IPS-NIHi7 (cell line): Measurements from ENCODE around the gene ZNF25.
"Not testable (repeated sequence)": the region's sequence is repeated elsewhere in the genome, so short reads cannot be mapped to it uniquely, and the experiment has no call there.

ENCODE experiments used
- DNase-seq: peaks from one replicate; pipeline ENCODE4 v3.0.0; 2012; ENCODE audit warnings: mixed read lengths; ENCODE audit errors: extremely low spot score

The ZNF25 gene

GRCh38 chr10:37947526-37947925, 28.9 kb downstream of the ZNF25 start:
- no peak for DNase-seq

DNA sequence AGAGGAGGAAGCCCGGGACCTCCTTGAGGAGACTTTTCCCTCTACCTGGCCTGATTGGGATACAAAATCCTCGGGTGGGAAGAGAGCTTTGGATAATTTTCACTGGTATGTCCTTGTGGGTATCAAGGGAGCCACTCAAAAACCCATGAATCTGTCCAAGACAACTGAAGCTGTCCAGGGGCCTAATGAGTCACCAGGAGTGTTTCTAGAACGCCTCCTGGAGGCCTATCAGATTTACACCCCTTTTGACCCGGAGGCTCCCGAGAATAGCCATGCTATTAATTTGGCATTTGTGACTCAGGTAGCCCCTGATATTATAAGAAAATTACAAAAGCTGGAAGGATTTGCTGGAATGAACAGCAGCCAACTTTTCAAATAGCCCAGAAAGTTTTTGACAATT, 38.6 kb downstream of the ZNF25 start:
- no peak for DNase-seq

- DNase-seq: no peak
Observed at GRCh38 chr10:37934791-37935190, 41.7 kb downstream of the ZNF25 start.

DNA sequence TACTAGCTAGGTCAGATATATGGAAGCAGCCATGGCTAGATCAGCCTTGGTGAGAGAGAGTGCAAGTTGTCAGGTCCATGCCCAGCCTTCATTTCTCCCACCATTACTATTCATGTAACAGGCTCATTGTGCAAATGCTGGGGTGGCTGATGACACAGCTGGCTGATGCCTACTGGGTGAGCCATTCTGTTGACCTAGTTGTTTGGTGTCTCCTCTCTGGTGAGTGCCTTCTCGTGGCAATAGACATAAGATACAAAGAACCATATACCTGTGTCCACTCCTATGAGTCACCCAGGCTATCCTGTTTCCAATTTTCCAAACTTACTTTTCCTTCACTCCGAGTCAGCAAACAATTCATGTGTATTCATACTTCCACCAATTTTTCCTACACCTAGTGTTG, 46.0 kb downstream of the ZNF25 start:
- DNase-seq: no peak

DNA sequence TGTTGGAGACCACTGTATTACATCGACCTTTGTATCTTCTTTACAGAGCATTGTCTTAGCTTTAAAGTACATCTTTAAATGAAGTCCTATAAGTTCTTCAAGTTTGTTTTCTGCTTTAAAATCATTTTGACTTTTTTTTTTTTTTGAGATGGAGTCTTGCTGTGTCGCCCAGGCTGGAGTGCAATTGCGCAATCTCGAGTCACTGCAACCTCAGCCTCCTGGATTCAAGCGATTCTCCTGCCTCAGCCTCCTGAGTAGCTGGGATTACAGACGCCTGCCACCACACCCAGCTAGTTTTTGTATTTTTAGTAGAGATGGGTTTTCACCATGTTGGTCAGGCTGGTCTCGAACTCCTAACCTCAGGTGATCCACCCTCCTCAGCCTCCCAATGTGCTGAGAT, 68.3 kb downstream of the ZNF25 start:
- DNase-seq: not testable (repeated sequence)

DNA sequence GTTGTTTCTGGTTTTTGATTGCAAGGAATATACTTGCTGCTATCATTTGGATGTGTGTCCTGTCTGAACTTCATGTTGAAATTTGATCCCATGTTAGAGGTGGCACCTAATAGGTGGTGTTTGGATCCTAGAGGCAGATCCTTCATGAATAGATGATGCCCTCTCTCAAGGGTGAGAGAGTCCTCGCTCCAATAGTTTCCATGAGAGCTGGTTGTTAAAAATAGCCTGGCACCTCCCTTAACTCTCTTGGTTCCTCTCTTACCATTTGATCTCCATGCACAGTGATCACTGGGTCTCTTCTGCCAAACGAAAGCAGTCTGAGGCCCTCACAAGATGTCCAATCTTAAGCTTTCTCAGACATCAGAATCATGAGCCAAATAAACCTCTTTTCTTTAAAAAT, 70.1 kb downstream of the ZNF25 start:
- DNase-seq: no peak
